Measurements from ENCODE around the gene TLE7.

Gene TLE7

GRCh38 chr16:71442051-71442440 is at the start of gene TLE7:
Gene TLE7, minus strand, starts transcription at chr16:71442054. Its CDS starts 8,730 bp downstream, at chr16:71433324.
- no peak for DNase-seq (ENCODE audit: extremely low read depth, low read depth)
- no peak for TF ChIP-seq CTCF (IDR thresholded peaks at IDR 0.05; ENCODE audit: low read depth, low read length)

DNA sequence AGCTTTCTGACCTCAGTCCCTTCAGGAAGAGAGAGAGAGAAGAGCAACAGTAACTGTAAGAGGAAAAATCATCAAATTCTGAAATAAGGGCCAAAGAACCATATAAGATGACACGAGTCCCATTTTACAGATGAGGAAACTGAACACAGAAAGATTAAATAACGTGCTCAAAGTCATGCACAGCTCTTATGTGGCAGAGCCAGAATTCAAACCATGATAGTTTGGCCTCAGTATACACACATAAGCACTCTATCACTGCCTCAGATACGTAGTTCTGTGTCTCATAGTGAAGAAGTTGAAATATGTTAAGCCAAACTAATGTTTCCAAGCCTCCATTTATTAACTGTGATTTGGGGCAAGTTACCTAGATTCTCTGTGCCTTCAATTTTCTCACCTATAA is 49.2 kb upstream of the TLE7 start:
- no peak for DNase-seq (ENCODE audit: extremely low read depth, low read depth)
- no peak for TF ChIP-seq CTCF (IDR thresholded peaks at IDR 0.05; ENCODE audit: low read depth, low read length)

DNA sequence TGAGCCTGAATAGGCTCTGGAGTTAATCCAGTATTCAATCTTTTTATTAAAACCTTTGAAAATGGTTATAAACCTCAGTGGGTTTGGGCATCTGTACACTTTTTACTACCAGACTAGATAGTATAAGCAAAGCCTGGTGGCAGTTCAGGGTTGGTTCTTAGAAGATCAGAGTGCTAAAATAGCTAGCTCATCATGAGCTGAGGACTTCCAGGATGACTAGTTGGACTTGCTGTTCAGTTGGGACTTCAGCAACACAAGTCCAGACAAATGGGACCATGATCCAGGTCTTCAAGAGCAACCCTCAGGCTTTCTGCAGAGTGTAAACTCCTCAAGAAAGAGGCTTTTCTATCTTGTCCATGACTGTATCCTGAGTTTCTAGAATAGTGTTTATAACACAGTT is 48.5 kb upstream of the TLE7 start:
- TF ChIP-seq CTCF (IDR thresholded peaks at IDR 0.05; ENCODE audit: low read depth, low read length) = no peak
- DNase-seq (ENCODE audit: extremely low read depth, low read depth) = no peak

GRCh38 chr16:71489122-71489521 is 47.3 kb upstream of the TLE7 start, which contains the start of gene ZNF19:
Gene ZNF19, minus strand, starts transcription at chr16:71489324. Its CDS starts 7,210 bp downstream, at chr16:71482114.
- no peak for TF ChIP-seq CTCF (IDR thresholded peaks at IDR 0.05; ENCODE audit: low read depth, low read length)
- DNase-seq (ENCODE audit: extremely low read depth, low read depth) = no peak

- no peak for TF ChIP-seq CTCF (IDR thresholded peaks at IDR 0.05; ENCODE audit: low read depth, low read length)
- peak; percentile 85 for DNase-seq (ENCODE audit: extremely low read depth, low read depth)
Measured at GRCh38 chr16:71484006-71484893, 42.4 kb upstream of the TLE7 start.

DNA sequence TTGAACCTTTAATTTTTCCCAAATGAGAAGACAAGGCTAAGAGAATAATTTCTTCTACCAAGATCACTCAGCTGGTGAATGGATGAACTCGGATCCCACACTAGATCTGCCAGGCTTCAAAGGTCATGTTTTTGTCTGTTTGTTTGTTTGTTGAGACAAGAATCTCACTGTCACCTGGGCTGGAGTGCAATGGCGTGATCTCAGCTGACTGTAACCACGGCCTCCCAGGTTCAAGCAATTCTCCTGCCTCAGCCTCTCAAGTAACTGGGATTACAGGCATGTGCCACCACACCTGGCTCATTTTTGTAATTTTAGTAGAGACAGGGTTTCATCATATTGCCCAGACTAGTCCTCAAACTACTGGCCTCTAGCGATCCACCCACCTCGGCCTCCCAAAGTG is 40.7 kb upstream of the TLE7 start:
- no peak for DNase-seq (ENCODE audit: extremely low read depth, low read depth)
- TF ChIP-seq CTCF (IDR thresholded peaks at IDR 0.05; ENCODE audit: low read depth, low read length) = no peak

GRCh38 chr16:71480956-71481355 is 39.1 kb upstream of the TLE7 start:
- no peak for TF ChIP-seq CTCF (IDR thresholded peaks at IDR 0.05; ENCODE audit: low read depth, low read length)
- no peak for DNase-seq (ENCODE audit: extremely low read depth, low read depth)

All from AG09319 (cell line).